Activated CD4-positive, CD25-positive, alpha-beta regulatory T cell (primary cell): ENCODE measurements around the gene CDH23.

Experiments used
- DNase-seq, 4 experiments: peaks; one replicate each; lab custom pipeline; 2025; lab: John Stamatoyannopoulos, UW

The CDH23 gene

DNA sequence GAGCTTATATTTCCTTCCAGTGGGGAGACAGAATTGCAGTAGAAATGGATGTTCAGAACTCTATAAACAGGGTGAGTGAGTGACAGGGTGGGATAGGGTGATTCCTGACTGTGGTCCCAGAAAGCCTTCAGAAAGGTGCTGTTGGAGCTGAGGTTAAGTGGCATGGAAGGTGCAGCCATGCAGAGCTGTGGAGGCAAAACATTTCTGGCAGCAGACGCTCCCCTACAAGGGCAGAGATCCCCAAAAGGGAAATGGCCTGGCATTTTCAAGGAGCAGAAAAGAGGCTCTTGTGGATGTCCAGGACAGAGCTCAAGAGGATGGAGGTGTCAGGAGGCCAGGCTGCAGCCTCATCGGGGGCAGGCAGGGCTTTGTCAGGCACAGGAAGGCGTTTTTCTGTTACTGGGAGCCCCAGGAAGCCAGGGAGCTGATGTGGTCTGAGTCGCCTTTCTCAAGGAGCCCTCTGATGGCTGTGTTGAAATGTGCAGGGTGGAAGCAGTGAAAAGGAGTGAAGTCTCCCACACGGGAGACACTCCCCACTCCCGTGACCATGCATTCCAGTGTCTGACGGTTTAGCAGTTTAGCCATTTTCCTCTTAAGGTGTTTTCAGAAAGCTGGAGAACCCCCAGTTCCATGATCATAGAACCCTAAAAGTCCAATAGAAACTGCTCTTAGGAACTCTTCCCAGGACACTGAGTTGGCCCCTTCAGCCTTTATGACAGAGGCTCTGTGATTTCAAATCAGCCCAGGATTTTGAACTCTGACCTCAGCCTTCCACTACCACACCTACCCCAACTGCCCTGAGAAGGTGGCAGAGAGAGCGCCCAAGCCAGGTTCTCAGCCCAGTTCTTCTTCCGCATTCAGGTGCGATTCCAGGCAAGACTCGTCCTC lies 226.6 kb downstream of the CDH23 start:
- no peak for DNase-seq

DNA sequence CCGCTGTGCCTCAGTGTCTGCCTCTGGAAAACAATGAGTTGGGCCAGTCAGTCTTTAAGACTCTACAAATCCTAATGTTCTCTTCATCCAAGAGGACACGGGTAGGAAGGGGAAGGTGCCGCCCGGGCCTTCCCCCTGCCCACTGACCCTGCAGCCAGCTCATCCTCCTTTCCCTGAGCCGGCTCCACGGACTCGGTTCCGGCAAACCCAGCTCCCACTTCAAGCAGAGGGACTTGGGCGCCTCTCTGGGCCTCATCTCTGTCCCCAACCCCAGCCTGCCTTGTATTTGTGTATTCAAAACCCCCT lies 227.2 kb downstream of the CDH23 start:
- no peak for DNase-seq

DNA sequence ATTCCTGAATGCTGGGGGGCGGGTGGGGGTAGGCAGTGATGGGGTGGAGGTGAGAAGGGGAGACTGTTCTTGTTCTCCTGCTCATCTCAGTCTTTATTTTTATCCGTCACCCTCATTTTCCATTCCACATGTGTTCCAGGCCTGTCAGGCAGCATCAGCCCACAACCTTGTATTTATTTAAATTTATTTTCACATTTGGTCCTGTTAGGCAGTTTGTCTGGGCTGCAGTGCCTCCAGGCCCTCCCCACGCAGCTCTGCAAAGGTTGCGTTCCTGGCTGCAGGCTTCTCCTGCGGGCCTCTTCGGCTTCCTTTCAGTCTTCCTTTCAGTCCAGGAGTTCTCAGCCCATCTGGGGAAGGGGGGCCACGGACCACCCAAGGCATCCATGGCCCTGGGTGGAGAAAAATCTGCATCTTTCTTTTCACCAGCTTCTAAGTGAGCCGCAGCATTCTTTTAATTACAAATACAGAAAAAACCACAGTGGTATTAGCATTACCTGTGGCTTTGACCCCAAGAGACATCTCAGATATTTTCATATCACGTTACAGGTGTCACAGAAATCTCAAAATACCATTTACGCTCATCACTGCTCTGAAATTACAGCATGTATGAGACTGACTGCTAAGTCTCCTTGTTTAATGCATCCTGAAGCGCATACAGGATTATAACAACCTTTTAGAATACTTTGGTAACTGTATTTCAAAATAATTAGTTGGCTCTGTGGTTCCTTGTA lies 228.9 kb downstream of the CDH23 start:
- DNase-seq = no peak

- DNase-seq = no peak
Observed at GRCh38 chr10:71627230-71627939, 230.7 kb downstream of the CDH23 start.

GRCh38 chr10:71627956-71628355 lies 231.2 kb downstream of the CDH23 start:
- no peak for DNase-seq

GRCh38 chr10:71629131-71629530 lies 232.4 kb downstream of the CDH23 start:
- DNase-seq = no peak

GRCh38 chr10:71630168-71630567 lies 233.4 kb downstream of the CDH23 start:
- DNase-seq = no peak

DNA sequence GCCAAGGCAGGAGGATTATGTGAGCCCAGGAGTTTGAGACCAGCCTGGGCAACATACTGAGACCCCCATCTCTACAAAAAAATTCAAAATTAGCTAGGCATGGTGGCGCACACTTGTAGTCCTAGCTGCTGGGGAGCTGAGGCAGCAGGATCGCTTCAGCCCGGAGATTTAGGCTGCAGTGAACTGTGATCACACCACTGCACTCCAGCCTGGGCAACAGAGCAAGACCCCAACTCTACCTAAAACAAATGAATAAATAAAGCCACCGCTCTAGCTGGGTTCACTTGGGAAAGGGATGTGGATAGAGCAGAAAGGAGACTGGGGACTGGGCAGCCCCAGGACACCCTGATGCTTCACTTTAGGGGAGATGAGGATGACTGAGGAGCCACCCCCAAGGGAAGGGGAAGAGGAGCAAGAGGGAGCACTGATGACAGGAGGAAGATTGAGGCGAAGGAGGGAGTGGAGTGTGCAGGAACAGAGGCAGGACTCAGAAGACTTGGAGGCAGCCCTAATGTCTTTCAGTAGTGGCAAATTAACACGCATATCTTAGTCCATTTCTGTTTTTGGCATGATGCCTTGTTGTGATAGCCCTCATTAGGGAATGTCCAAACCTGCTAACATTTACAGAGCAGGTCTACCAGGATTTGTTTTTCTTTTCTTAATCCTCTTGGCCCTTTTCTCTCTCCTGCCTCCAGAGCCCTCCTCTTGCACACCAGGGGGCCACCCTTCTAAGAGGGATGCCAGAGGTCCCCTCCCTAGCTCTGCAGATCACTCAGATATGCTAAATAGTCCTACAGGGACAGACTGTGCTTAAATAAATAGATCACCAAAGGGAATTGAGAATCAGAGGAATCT lies 234.5 kb downstream of the CDH23 start:
- DNase-seq = no peak

- no peak for DNase-seq
Observed at GRCh38 chr10:71632200-71632820, 235.6 kb downstream of the CDH23 start.

GRCh38 chr10:71632896-71633600 lies 236.3 kb downstream of the CDH23 start:
- DNase-seq = no peak

DNA sequence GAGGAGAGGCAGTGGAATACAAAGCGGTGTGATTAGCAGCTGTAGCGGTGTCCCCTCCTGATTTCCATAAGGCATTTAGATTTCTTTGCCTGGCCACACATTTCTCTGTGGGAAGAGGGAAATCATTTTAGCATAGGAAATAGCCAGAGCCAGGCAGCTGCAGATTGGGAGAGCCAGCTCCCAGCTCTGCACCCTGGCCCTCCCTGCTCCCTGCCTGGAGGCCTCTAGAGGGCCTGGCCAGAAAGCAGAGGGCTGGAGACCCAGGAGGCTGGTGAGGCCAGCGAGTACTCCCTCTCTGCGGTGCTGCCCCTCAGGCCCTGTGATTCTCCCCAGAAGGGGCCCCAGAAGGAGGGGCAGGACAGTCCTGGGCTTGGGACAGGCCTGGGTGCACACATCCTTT lies 237.2 kb downstream of the CDH23 start:
- DNase-seq = no peak

DNA sequence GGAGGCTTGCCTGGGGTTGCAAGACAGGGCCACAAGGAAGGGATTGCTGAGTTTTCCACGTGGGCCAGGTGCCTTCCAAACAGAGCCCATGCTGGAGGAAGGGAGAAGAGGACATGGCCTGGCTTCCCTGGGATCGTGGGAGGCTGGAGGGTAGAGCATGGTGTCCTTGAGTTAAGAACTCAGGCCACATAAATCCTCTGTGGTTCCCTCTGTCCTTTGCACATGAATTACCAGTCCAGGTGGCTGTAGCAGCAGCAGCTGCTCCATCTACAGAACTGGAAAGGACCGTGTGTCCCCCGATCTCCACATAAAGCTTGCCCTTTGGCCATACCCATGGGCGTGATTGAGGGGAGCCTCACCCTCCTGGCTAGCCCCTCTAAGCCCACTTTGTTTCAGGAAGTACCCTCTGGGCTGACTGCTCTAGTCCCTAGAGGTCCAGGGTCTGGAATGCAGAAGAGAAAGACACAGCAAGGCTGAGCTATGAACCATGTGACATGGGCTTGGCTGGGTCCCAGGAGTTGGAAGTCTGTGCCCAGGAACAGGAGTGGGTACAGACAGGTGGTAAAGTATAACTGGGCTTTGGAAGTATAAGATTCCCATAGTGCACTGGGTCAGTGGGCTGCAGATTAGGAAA lies 237.9 kb downstream of the CDH23 start:
- DNase-seq = no peak

DNA sequence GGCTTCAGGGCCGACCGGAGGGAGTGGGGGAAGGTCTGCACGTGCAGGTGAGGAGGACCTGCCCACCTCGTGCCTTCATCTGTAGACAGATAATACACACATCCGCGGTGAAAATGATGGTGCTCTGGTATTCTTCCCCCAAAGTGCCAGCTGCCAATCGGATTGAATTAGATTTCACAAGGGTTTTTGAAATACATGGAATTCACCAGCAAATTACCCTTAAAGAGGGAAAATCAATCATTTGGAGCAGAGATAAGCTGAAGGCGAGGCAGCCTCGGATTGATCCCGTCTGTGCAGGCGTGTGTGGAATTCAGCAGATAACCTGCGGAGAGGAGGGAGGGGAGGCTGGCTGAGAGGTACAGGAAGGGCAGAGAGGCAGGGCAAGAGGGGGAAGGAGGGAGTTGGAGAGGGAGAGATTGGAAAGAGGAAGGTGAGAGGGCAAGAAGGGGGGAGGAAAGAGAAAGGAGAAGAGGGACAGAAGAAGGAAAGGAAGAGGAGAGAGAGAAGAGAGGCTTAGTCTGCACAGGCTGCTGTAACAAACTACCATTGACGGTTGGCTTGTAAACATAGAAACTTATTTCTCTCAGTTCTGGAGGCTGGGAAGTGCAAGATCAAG lies 238.6 kb downstream of the CDH23 start:
- no peak for DNase-seq

GRCh38 chr10:71635867-71636266 lies 239.1 kb downstream of the CDH23 start:
- DNase-seq = no peak

- DNase-seq = no peak
Observed at GRCh38 chr10:71636588-71636987, 239.9 kb downstream of the CDH23 start.

DNA sequence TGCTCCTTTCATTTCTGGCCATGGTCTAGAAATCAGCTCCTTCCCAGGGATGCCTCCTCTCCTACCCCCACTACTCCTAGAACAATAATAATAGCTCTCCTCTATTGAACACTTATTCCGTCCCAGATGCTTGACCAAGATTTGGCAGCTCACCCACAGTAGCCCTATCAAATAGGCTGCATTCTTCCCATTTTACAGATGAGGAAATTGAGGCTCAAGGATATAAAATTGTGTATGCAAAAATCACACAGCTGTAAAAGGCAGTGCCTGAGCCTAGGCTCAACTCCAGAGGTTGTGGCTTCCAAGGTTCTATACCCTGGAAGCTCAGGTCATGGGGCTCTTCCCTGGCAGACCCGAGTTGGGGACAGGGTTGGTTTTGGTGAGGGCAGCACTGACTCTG lies 240.6 kb downstream of the CDH23 start:
- no peak for DNase-seq

- no peak for DNase-seq
Observed at GRCh38 chr10:71638064-71638821, 241.5 kb downstream of the CDH23 start.

- no peak for DNase-seq
Observed at GRCh38 chr10:71638822-71639719, 242.4 kb downstream of the CDH23 start.
